Stimulated activated CD4-positive, alpha-beta T cell treated with anti-CD3 and anti-CD28 coated beads, TNF-alpha, amount 100 ng/mL, for 4 hours (primary cell): ENCODE data around the gene C20orf204.

Source experiments
- DNase-seq, 3 experiments: peaks; one replicate each; pipeline ENCODE4 v3.0.0-alpha.2; 2020; ENCODE audit warnings: low read depth in 3 of 3

The C20orf204 gene

DNA sequence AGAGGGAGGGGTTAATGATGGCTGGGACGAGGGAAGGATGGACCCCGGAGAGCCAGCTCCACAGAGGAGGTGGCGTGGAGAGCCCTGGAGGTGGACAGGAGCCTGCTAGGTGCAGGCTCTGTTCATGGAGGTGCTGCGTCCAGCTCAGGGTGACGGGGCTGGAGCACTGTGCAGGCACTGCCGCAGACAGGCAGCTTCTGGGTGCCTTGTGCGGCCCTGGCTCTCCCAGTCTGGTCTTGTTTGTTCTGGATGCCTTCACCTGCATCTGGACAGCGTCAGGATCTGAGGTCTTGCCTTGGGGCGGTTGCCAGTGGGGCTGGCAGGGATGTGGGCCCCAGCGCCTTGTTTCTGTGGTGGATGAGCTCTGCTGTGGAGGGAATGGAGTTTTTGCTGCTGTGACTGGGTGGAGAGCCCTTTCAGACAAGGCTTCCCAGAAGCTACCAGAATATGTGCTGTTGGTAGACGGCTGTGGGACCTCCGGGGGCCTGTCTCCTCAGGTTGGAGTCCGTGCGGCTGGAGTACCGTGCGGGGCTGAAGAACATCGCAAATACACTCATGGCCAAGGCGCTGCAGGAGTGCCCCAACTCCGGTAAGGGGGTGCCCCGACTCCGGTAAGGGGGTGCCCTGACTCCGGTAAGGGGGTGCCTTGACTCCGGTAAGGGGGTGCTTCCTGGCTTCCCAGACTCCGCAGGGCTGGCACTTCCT lies 7.8 kb upstream of the C20orf204 start:
- DNase-seq, result no peak

DNA sequence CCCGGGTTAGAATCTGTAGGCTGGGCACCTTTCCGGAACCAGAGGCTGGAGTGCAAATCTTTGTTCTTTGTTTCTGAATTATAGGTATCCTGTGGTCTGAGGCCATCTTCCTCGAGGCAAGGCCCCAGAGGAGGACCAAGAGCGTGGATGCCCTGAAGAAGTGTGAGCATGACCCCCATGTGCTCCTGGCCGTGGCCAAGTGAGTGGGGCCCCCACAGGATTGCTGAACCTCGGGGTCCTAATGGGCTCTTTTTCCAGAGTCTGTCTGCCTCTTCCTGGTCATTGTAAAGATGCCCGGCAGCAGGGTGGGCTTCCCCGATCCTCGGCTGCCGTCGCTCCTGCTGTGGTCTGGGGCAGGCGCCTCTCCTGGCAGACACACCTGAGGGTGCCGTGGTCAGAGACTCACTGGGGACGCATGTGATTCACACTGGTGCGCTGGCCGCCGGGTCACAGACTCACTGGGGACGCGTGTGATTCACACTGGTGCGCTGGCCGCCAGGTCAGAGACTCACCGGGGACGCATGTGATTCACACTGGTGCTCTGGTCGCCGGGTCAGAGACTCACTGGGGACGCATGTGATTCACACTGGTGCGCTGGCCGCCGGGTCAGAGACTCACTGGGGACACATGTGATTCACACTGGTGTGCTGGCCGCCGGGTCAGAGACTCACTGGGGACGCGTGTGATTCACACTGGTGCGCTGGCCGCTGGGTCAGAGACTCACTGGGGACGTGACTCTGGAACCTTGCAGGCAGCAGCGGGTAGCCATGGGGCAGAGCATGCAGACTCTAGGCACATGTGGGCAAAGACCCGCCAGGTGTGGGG lies 6.5 kb upstream of the C20orf204 start:
- DNase-seq, result no peak

- DNase-seq, result no peak
Observed at GRCh38 chr20:64030371-64031134, 5.4 kb upstream of the C20orf204 start.

GRCh38 chr20:64031822-64032314 lies 4.1 kb upstream of the C20orf204 start:
- no peak for DNase-seq

GRCh38 chr20:64032706-64033624 lies 3.0 kb upstream of the C20orf204 start:
- no peak for DNase-seq

DNA sequence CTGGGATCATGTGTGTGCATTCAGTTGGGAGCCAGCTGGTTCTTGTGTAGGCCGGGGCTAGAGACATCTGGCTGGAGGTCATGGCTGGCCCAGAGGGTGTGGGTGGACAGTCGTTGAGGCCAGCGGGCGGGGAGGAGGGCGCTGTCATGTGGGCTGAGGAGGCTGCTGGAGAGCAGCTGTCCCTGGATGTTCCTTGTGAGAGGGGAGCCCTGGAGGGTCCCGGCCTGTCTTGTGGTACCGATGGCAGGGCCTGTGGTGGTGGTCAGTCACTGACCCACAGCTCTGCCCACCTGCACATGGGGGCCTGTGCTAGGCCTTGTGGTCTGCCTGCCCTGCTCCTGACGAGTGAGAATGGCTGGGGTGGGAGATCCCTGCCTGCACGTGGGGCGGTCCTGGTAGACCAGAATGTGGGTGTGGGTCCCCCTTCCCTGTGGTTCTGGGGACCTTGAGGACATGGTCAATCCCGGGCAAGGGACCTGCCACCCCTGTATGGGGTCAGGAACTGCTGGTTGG lies 1.9 kb upstream of the C20orf204 start:
- no peak for DNase-seq

DNA sequence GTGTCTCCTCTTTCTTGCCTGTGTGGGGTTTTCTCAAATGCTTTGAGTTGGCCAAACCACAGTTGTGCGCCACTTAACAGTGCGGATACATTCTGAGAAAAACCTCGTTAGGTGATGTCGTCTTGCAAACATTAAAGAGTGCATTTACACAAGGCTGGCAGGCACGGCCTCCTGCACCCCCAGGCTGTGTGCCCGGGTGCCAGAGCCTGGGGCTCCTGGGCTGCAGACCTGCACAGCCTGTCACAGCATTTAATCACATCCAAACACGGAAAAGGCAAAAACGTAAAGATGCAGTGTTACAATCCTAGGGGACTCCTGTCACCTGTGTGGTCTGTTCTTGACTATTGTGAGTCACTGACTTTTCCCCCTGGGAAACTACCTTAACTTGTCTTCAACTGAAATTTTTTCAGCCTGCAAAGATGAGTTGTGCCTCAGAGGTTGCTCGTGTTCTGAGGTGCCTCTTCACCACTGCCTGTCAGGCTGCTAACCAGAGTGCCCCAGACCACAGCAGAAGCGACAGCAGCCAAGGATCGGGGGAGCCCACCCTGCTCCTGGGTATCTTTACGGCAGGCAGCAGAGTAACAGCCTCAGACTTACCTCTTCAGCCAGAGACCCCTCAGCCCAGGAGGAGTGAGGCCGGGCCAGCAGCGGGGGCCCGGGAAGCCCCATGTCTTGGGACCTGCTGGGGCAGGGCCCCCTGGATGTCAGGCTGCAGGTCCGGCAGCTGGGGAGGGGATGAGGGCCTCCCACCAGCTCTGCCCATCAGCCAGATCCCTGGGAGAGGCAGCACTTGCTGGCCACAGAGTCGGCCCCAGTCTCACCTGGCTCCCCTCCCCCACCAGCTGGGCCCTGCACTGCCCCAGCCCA lies 683 bp upstream of the C20orf204 start:
- DNase-seq, result no peak

DNA sequence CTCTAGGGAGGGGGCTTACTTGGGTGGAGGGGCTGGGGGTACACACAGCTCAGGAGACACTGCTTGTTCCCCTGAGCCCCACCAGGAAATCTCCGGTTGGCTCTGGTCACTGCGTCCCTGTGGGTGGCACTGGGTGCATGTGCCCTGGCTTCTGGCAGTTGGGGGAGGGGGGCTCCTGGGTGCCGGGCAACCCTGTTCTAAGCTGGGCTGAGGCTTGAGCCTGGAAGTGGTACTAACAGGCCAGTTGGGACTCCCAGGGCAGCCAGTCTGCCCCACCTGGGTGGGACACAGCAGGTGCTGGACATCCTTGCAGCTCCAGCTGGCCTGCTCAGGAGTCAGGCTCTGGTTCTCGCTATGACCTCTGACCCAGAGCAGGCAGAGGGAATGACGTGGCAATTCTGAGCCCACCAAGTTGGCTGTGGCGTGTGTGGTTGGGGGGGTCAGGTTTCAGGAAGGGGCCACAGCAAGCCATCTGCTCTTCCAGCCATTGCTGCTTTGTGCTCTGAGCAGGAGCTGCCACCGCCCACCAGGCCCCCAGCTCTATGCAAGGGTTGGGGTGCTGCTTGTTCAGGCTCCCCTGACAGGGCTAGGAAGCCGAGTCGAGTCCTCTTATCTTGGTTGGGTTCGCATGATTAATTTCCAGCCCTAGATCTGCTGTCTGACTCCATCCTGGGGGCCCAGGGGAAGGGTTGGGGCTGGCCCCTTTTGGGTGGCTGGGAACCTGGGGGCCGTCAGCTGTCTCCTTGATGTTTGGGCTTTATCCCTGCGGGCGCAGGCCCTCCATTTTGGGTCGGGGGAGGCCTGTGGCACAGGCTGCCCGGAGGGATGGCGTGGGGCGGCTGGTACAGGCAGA lies 590 bp downstream of the C20orf204 start:
- no peak for DNase-seq

DNA sequence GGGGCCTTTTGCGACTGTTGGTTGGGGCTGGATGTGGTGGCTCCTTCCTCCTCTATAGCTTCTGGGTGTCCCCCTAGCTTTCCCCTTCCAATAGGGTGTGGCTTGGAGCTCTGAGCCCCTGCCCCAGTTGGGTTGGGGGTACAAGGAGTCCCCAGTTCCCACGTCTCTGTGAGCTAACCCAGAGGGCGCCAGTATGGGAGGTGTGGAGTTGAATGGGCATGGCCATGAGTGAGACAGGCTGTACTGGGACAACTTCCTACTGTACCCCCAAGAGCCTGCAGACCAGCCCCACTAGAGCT lies 1.2 kb downstream of the C20orf204 start:
- no peak for DNase-seq

GRCh38 chr20:64037498-64038213 lies 1.7 kb downstream of the C20orf204 start:
- no peak for DNase-seq

GRCh38 chr20:64038224-64038564 lies 2.2 kb downstream of the C20orf204 start:
- DNase-seq, result peak in 1 of 3 experiments; percentile 31

DNA sequence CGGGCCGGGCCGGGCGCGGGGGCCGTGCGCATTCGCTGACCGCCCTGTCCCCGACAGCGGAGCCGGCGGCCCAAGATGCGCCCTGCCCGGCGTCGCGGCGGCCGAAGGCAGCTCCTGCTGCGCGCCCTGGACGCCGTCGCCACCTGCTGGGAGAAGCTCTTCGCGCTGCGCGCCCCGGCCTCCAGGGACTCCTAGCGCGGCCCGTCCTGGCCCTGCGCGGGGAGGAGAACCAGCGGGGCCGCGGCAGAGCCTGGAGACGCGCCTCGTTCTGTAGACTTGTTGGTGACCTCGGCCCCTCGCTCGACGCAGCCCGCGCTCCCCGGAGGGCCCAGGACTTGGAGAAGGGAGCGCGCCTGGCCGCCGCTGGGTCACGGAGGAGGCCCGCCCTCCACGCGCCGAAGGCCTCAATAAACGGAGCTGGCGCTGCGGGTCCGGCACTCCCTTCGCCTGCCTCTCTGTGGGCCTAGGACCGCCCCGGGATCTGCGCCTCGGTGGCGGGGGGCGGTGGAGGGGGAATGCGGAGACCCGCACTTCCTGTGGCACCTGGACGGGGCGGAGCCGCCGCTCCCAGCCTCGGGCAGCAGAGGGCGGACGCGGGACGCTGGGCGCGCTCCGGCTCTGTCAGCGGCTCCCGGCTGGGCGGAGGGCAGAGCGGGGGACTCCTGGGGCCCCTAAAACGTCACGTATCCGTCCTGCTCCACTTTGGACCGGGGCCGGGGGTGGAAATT lies 2.7 kb downstream of the C20orf204 start:
- DNase-seq, result peak; percentile 59 to 73 (median 61)

- DNase-seq, result no peak
Observed at GRCh38 chr20:64039293-64040160, 3.5 kb downstream of the C20orf204 start.

GRCh38 chr20:64040231-64041039 lies 4.5 kb downstream of the C20orf204 start:
- DNase-seq, result no peak

- DNase-seq, result no peak
Observed at GRCh38 chr20:64041040-64041780, 5.2 kb downstream of the C20orf204 start.

DNA sequence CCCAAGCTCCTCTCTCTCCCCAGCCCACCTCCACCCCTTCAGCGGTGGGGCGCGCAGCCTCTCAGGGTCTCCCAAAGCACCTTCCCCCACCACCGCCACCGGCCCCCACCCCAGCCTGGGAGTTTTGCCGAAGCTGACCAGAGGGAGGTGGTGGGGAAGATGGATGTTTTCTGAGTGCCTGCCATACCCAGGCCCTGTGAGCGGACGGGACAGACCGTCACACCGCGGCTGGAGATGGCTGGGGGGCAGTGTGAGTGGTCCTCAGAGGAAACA lies 5.7 kb downstream of the C20orf204 start:
- DNase-seq, result no peak
